Memory B cell (primary cell): ENCODE data around the gene ACSL5.

Source experiments
- ATAC-seq: fragments of 150-1000 bp; cut with Tn5 transposase; 2 replicates; pipeline ENCODE4 v1.10.0; 2021; ENCODE audit warnings: low read depth, mild to moderate bottlenecking, moderate library complexity
- DNase-seq, 2 donors: peaks; one replicate each; pipeline ENCODE4 v3.0.0; 2022; ENCODE audit warnings: low spot score in 2 of 2
- H3K27ac Mint-ChIP-seq: one replicate; pipeline ENCODE4 v1.8.0; 2022; ENCODE audit warnings: mild to moderate bottlenecking, moderate library complexity, mixed read lengths
- H3K27me3 Mint-ChIP-seq: one replicate; pipeline ENCODE4 v1.8.0; 2022; ENCODE audit warnings: mixed read lengths
- H3K36me3 Mint-ChIP-seq: one replicate; pipeline ENCODE4 v1.8.0; 2022; ENCODE audit warnings: mild to moderate bottlenecking, mixed read lengths
- H3K4me1 Mint-ChIP-seq: one replicate; pipeline ENCODE4 v1.8.0; 2022; ENCODE audit warnings: mixed read lengths
- H3K4me3 Mint-ChIP-seq: one replicate; pipeline ENCODE4 v1.8.0; 2022; ENCODE audit warnings: mild to moderate bottlenecking, moderate library complexity, mixed read lengths
- H3K9me3 Mint-ChIP-seq: one replicate; pipeline ENCODE4 v1.8.0; 2022; ENCODE audit warnings: mixed read lengths

ACSL5 gene, protein sequence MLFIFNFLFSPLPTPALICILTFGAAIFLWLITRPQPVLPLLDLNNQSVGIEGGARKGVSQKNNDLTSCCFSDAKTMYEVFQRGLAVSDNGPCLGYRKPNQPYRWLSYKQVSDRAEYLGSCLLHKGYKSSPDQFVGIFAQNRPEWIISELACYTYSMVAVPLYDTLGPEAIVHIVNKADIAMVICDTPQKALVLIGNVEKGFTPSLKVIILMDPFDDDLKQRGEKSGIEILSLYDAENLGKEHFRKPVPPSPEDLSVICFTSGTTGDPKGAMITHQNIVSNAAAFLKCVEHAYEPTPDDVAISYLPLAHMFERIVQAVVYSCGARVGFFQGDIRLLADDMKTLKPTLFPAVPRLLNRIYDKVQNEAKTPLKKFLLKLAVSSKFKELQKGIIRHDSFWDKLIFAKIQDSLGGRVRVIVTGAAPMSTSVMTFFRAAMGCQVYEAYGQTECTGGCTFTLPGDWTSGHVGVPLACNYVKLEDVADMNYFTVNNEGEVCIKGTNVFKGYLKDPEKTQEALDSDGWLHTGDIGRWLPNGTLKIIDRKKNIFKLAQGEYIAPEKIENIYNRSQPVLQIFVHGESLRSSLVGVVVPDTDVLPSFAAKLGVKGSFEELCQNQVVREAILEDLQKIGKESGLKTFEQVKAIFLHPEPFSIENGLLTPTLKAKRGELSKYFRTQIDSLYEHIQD

DNA sequence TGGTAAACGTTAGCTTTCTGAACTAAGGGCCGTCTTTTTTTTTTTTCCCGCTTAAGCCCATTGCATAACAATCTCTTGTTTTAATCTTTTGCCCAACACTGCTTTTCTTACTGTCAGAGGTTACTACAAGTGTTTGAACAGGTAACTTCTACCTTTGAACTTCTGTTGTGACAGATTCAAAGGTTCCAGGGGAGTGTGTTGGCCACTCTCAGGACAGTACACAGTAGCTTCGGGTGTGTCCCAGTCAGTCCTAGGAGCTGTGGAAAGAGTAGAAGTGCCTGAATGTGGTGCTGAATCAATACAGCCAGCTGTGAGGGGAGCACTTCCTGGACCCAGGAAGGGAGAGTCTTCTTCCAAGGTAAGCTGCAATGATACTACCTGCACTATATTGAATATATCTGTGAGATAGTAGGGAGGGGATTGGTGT lies at the start of gene ACSL5:
Gene ACSL5 (plus strand): TSS at position 205 of the 427 bp plus-strand sequence. CDS start 20,831 bp downstream, outside the sequence.
- no peak for ATAC-seq
- DNase-seq: no peak
- Mint-ChIP-seq H3K9me3 (no peaks in the 10 kb centered on the region), H3K27ac (peak within 1 kb of the TSS; percentile 99), H3K4me3 (peak within 1 kb of the TSS; percentile 98), H3K27me3 (no peaks in the 10 kb centered on the region), H3K36me3 (peaks cover 3% of the 10 kb centered on the region), H3K4me1 (peaks cover 35% of the 10 kb centered on the region)

DNA sequence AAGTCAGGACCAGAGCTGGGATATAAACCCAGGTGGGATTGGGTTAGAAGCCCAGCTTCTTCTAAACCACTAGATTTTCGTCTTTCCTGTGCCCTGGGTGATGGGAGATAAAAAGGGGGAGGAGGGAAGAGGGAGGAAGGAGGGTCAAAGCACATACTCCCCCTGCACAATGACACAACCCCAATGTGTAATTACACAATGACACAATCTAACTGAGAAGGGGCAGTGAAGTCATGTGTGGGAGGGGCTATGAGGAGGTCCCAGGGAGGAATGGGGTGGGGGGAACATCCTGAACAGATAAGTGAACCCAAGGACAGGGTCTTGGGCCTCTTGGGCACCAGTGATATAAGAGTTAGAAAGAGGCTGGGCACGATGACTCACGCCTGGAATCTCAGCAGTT lies 46.2 kb upstream of the ACSL5 start:
- peaks cover 12% of the 10 kb centered on the region for H3K27me3 Mint-ChIP-seq
- no peaks in the 10 kb centered on the region for H3K36me3 Mint-ChIP-seq
- H3K27ac Mint-ChIP-seq: no peak overlapping the region
- no peak for ATAC-seq
- peaks cover 4% of the 10 kb centered on the region for H3K4me1 Mint-ChIP-seq
- no peaks in the 10 kb centered on the region for H3K9me3 Mint-ChIP-seq
- no peak for DNase-seq
- H3K4me3 Mint-ChIP-seq: no peak overlapping the region

DNA sequence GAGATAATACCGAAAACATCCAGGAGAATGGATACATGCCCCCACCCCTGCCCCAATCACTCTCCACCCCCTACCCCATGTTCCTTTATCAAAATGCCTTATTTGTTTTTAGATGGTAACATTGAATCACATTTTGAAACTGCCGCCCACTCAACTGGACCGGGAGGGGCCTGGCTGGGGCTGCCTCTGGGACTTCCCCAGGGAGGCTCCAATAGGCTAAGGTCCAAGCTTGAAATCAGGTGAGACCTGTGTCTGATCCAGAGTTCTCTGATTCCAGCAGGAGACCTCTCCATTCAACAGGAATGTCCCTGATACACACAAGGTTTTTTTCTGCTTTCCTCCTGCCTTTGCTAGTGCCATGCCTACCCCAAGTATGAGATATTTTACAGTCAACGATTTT lies 43.8 kb upstream of the ACSL5 start:
- Mint-ChIP-seq H3K4me1 (peaks cover 4% of the 10 kb centered on the region), H3K4me3 (no peak overlapping the region), H3K9me3 (no peaks in the 10 kb centered on the region), H3K27me3 (peaks cover 8% of the 10 kb centered on the region), H3K36me3 (no peaks in the 10 kb centered on the region), H3K27ac (no peak overlapping the region)
- ATAC-seq (no peak), DNase-seq (no peak)

DNA sequence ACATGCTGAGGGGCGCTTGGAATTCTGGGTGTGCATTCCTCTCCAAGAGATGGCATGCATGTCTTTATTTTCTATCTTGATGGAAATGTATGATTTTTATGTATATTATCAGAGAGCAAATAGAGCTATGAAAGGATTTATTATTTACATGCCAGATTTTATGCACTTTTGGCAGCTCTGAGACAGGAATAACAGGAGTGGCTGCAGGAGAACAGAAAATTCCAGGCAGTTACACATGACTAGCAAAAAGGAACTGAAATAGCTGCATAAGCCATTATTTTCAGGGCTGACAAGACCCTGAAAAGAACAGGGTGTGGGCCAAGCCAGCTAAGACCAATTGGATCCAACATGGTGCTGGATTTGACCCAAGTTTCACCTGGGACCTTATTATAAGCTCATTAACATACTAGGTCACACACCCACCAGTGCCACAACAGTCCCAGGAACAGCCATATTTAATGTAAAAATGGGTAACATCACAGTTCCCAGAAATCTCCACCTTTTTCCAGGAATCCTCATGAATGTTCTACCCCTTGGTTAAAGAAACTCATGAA lies 43.2 kb upstream of the ACSL5 start:
- no peak for ATAC-seq
- no peak overlapping the region for H3K27ac Mint-ChIP-seq

DNA sequence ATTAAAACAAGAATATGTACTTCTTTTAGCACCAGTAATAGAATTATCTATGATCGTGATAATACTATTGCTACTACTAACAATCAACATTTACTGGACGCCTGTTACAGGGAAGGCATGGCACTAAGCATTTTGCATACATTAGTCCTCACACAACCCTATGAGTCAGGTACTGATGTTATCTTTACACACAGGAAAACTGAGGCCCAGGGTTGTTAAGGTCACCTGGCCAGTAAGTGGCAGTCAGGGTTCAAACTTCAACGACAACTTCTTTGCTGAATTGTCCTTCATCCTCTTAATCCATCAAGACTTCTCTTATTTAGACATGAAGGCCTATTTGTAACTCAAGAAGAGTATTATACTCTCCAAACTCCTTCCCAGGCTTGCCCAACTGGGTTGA lies 41.9 kb upstream of the ACSL5 start:
- Mint-ChIP-seq H3K36me3 (no peaks in the 10 kb centered on the region), H3K27me3 (peaks cover 5% of the 10 kb centered on the region), H3K27ac (no peak overlapping the region), H3K4me3 (no peak overlapping the region), H3K4me1 (peaks cover 10% of the 10 kb centered on the region), H3K9me3 (no peaks in the 10 kb centered on the region)
- no peak for DNase-seq
- ATAC-seq: no peak

More for the DNA sequence above, 43.2 kb upstream of the ACSL5 start:
- no peak overlapping the region for H3K4me3 Mint-ChIP-seq
- H3K36me3 Mint-ChIP-seq: no peaks in the 10 kb centered on the region
- H3K4me1 Mint-ChIP-seq: peaks cover 6% of the 10 kb centered on the region
- H3K27me3 Mint-ChIP-seq: peaks cover 5% of the 10 kb centered on the region
- no peaks in the 10 kb centered on the region for H3K9me3 Mint-ChIP-seq
- DNase-seq: no peak

DNA sequence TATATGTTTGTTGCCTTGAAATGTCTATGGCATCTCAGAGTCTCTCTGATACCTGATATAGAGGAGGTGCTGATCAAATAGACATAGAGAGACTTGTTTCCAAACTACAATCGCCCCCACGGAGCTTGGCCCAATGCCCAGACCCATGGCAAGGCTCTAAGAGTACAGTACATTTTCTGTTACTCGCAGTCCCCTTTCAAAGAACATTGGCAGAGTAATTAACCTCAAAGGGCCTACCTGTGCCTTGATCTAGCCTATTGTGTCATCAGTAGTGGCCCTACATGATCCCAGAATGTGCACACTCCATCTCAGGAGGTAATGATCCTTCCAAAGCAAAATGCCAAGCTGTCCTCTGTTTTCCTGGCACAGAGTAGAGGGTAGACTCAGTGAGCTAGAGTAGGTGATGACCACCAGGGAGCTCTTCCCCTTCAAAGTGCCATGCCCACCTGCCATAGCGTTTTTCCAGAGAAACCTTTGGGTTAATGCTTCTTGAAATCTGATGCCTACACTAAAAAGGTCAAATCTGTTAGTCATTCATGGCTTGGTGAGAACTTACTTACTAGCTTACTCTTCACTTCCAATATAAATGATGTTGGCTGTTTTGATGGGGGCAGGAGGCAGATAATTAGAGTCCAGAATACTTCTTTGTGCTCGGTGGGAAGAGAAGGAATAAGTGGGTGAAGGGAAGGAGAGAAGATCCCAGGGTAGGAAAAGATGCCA lies 41.2 kb upstream of the ACSL5 start:
- ATAC-seq: no peak
- Mint-ChIP-seq H3K36me3 (no peaks in the 10 kb centered on the region), H3K4me1 (peaks cover 10% of the 10 kb centered on the region), H3K27me3 (peaks cover 6% of the 10 kb centered on the region), H3K4me3 (no peak overlapping the region), H3K9me3 (no peaks in the 10 kb centered on the region), H3K27ac (no peak overlapping the region)
- no peak for DNase-seq

DNA sequence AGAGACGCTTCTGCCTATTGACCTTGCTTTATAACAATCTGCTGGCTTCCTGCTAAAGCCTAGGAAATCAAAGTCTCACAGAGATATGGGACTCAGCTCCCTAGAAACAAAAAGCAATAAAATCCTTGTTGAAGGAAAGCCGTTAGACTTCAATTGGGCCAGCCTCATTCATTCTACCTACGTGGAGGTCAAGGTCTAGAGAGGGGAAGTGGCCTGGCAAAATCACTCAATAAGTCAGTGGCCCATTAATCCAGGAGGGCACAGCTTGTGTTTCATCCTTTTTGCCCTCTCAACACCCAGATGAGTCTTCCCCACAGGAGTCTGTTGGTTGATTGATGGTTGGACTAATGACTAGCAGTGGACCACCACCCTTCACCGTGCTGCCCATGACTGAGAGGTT lies 40.5 kb upstream of the ACSL5 start:
- peaks cover 9% of the 10 kb centered on the region for H3K4me1 Mint-ChIP-seq

DNA sequence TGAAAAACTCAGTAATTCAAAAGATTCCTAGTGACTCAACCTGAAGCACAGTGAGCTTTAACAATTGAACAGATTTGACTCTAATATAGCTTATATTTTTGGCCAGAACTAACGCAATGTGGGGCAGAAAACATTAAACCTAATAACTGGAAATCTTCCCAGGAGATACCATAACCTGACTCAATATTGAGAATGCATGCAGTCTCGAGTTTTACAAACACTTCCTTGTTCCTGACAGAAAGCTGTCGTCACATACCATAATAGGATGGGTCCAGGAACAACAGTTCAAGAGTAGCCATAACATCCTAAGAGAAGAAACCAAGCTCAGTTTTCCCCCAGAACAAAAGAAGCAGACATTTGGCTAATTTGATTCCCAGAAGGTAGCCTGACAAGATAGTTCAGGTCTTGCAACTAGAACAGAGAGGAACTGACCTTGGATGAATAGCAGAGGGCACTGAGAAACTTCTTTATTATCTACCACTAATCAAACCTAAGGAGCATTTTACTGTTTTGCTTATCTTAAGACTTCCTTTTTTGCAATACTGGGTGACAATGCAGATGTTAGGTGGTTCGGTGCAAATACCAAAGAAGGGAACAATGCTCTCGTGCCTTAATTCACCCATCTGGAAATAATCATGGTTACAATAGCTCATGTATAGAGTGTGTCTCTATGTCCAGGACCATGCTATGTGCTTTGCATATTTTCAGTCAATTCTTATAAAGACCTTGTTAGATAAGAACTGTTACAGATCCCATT lies 38.6 kb upstream of the ACSL5 start:
- Mint-ChIP-seq H3K4me1 (peaks cover 6% of the 10 kb centered on the region), H3K9me3 (no peaks in the 10 kb centered on the region), H3K27ac (no peak overlapping the region), H3K36me3 (no peaks in the 10 kb centered on the region), H3K4me3 (no peak overlapping the region), H3K27me3 (peaks cover 6% of the 10 kb centered on the region)
- DNase-seq (no peak), ATAC-seq (peak; percentile 31)

More for the DNA sequence above, 40.5 kb upstream of the ACSL5 start:
- Mint-ChIP-seq H3K4me3 (no peak overlapping the region), H3K9me3 (no peaks in the 10 kb centered on the region), H3K27ac (no peak overlapping the region), H3K36me3 (no peaks in the 10 kb centered on the region), H3K27me3 (peaks cover 6% of the 10 kb centered on the region)
- no peak for DNase-seq
- ATAC-seq: no peak

DNA sequence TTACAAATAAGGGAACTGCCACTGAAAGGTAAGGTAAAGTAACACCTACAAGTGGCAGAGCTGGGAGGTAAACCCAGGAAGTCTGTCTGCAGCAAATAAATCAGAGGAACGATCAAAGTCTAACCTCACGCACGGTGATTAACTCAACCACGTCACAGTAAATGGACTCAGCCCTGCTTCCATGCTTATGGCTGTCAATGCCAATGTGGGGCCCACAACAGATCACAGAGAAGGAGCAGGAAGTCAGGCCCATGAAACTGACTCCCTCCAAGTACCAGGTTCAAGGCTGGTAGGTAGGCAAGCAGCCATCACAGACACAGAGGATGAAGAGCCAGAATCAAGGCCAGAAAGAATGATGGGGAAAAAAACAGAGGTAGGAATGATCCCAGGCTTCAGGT lies 38.0 kb upstream of the ACSL5 start:
- no peak for DNase-seq
- H3K36me3 Mint-ChIP-seq: no peaks in the 10 kb centered on the region
- H3K4me1 Mint-ChIP-seq: peaks cover 6% of the 10 kb centered on the region
- H3K27ac Mint-ChIP-seq: no peak overlapping the region
- ATAC-seq: no peak
- peaks cover 6% of the 10 kb centered on the region for H3K27me3 Mint-ChIP-seq
- no peaks in the 10 kb centered on the region for H3K9me3 Mint-ChIP-seq
- no peak overlapping the region for H3K4me3 Mint-ChIP-seq

DNA sequence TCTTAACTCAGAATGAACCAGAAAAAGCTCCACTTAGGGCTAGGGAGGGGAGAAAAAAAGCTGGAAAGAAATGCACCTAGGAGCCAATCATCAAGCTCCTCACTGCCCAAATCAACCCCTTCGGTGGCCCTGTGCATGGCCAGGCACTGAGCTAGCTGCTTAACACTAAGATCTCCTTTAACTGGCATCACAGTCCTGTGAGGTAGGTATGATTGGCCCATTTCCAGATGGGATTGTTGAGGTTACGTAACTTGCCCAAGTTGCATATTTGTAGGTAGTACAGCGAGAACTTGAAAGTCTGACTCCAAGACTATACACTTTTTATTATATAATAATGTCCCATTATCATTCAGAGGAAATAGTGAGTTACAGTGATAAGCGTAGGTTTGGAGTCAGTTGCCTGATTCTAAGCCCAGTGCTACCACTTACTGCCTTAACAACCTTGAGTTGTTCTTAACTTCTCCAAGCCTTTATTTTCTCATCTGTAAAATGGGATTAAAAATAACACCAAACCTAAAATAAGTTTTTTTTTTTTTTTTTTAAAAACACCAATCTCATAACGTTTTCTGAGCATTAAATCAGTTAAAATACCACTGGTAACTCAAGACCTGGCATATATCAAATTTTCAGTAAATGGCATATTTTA lies 37.2 kb upstream of the ACSL5 start:
- no peak for DNase-seq
- peaks cover 6% of the 10 kb centered on the region for H3K4me1 Mint-ChIP-seq
- no peak overlapping the region for H3K27ac Mint-ChIP-seq
- no peak overlapping the region for H3K4me3 Mint-ChIP-seq
- ATAC-seq: no peak
- H3K9me3 Mint-ChIP-seq: no peaks in the 10 kb centered on the region
- H3K36me3 Mint-ChIP-seq: no peaks in the 10 kb centered on the region
- H3K27me3 Mint-ChIP-seq: peaks cover 3% of the 10 kb centered on the region

DNA sequence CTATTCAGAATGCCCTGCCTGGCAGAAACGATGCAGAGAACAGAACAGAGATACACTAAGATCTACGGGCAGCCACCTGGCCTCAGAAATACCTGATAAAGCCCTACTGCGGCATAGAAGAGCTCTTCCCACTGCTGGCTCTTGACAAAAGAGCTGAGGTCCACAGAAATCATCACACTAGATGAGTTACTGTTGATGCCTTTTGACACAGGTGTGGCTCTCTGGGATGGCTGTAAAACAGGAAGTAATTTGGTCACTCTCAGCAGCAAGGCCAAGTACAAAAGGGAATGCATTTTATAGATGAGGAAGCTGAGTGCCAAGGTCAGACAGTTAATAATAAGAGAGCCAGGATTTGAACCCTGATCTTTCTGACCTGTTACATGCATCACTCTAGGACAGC lies 35.0 kb upstream of the ACSL5 start:
- H3K27ac Mint-ChIP-seq: no peak overlapping the region
- H3K36me3 Mint-ChIP-seq: no peaks in the 10 kb centered on the region
- DNase-seq (no peak), ATAC-seq (no peak)
- peaks cover 3% of the 10 kb centered on the region for H3K27me3 Mint-ChIP-seq
- no peak overlapping the region for H3K4me3 Mint-ChIP-seq
- peaks cover 6% of the 10 kb centered on the region for H3K4me1 Mint-ChIP-seq
- no peaks in the 10 kb centered on the region for H3K9me3 Mint-ChIP-seq

DNA sequence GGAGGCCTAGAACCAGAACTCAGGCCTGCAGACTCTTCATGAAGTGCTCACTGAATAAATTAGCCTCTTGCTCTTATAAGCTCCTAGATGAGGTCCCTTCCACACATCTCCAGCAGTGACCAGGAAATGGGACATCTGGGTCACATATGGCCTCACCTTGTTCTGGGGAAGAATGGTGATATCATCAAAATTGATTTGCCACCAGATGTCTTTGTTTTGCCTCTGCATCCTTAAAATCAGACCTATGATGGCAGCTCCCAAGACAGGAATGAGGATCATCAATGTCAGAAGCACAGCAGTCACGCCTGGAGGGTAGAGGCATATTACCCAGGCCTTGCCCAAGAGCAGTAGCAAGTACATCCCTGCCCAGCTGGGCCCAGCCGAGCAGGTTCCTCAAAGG lies 33.3 kb upstream of the ACSL5 start:
- Mint-ChIP-seq H3K4me3 (no peak overlapping the region), H3K36me3 (no peaks in the 10 kb centered on the region), H3K27ac (no peak overlapping the region), H3K27me3 (peaks cover 3% of the 10 kb centered on the region), H3K9me3 (no peaks in the 10 kb centered on the region), H3K4me1 (peaks cover 4% of the 10 kb centered on the region)
- ATAC-seq: no peak
- no peak for DNase-seq
